Adipose tissue (tissue), 3 donors: Measurements from ENCODE around the gene RENBP. TPM values are rescaled to one million over a fixed set of nuclear protein-coding genes. Genes with fewer than 3 reads are reported as not detected.

Source experiments
- H3K27ac ChIP-seq: one replicate; pipeline ENCODE4 v1.5.1; 2013; ENCODE audit warnings: low read depth, low read length
- WGBS, 3 donors: extraction: QIAGEN DNeasy Blood & Tissue Kit; methylation state at CpG; one replicate each; pipeline ENCODE4 v1.1.7; 2013; 5-methylcytosine and 5-hydroxymethylcytosine counted together
- polyA plus RNA-seq, 3 donors: library from polyadenylated mRNA; stranded (reverse); fragments of 200-250 nt; gene quantifications; one replicate each; pipeline ENCODE4 v1.2.3, GENCODE V29; 2013
- donor health status: healthy with polysubstance abuse.
- donor health status: Bipolar disorder and iron deficiency.
- donor health status: healthy.

RENBP gene
- polyA plus RNA-seq, 3 donors, result 2.9 to 19.3 (median 18.4) TPM

- WGBS, 3 donors, result 40 to 66% (median 50%) methylated on average over 2 to 6 of the region's 6 CpGs
- no peak overlapping the region for H3K27ac ChIP-seq
Measured at GRCh38 chrX:153944800-153945150, 332 bp upstream of the RENBP start.

- WGBS, 3 donors, result 27 to 71% (median 28%) methylated on average over 15 to 23 of the region's 23 CpGs
- H3K27ac ChIP-seq, result no peak overlapping the region
Measured at GRCh38 chrX:153941336-153942252, 2.8 kb downstream of the RENBP start.

GRCh38 chrX:153939573-153939972 is 4.9 kb downstream of the RENBP start:
- WGBS, 3 donors, result 63 to 82% (median 67%) methylated on average over 7 of the region's 7 CpGs
- no peak overlapping the region for H3K27ac ChIP-seq

- WGBS, 3 donors, result 77 to 83% (median 78%) methylated on average over 10 of the region's 10 CpGs
Measured at GRCh38 chrX:153938226-153938786, 6.1 kb downstream of the RENBP start.

GRCh38 chrX:153937056-153937455 is 7.4 kb downstream of the RENBP start:
- 89 to 95% (median 94%) methylated on average over 3 of the region's 3 CpGs for WGBS, 3 donors
- no peak overlapping the region for H3K27ac ChIP-seq

More at GRCh38 chrX:153938226-153938786, 6.1 kb downstream of the RENBP start:
- H3K27ac ChIP-seq, result no peak overlapping the region

GRCh38 chrX:153935326-153935851 is 9.1 kb downstream of the RENBP start:
- no peak overlapping the region for H3K27ac ChIP-seq
- WGBS, 3 donors, result 16 to 25% (median 18%) methylated on average over 14 to 30 of the region's 32 CpGs

- WGBS, 3 donors, result 0 to 11% (median 0%) methylated on average over 7 to 81 of the region's 87 CpGs
- no peak within 1 kb of the TSS for H3K27ac ChIP-seq
Measured at GRCh38 chrX:153934762-153935325, 9.6 kb downstream of the RENBP start, which contains the start of gene NAA10. Gene NAA10 (minus strand): TSS chrX:153935037. CDS start chrX:153934904, 133 bp downstream.

GRCh38 chrX:153934148-153934761 is 10.2 kb downstream of the RENBP start:
- H3K27ac ChIP-seq, result no peak overlapping the region
- WGBS, 3 donors, result 4 to 23% (median 7%) methylated on average over 17 to 33 of the region's 33 CpGs

GRCh38 chrX:153933748-153934147 is 10.7 kb downstream of the RENBP start:
- H3K27ac ChIP-seq, result no peak overlapping the region
- WGBS, 3 donors, result 32 to 44% (median 33%) methylated on average over 7 of the region's 7 CpGs

GRCh38 chrX:153932220-153932915 is 12.1 kb downstream of the RENBP start:
- WGBS, 3 donors, result 90 to 92% (median 91%) methylated on average over 12 to 13 of the region's 13 CpGs
- no peak overlapping the region for H3K27ac ChIP-seq

- WGBS, 3 donors, result 91 to 95% (median 92%) methylated on average over 11 to 13 of the region's 13 CpGs
- H3K27ac ChIP-seq, result no peak overlapping the region
Measured at GRCh38 chrX:153931748-153932147, 12.7 kb downstream of the RENBP start.

GRCh38 chrX:153931151-153931550 is 13.3 kb downstream of the RENBP start:
- WGBS, 3 donors, result 87 to 90% (median 87%) methylated on average over 5 to 8 of the region's 8 CpGs

GRCh38 chrX:153930011-153930910 is 14.2 kb downstream of the RENBP start:
- no peak overlapping the region for H3K27ac ChIP-seq
- 88 to 91% (median 89%) methylated on average over 16 to 31 of the region's 31 CpGs for WGBS, 3 donors

More at GRCh38 chrX:153931151-153931550, 13.3 kb downstream of the RENBP start:
- H3K27ac ChIP-seq, result no peak overlapping the region

GRCh38 chrX:153929576-153929975 is 14.9 kb downstream of the RENBP start:
- 73 to 88% (median 80%) methylated on average over 9 to 10 of the region's 10 CpGs for WGBS, 3 donors
- H3K27ac ChIP-seq, result no peak overlapping the region

- no peak overlapping the region for H3K27ac ChIP-seq
Measured at GRCh38 chrX:153928846-153929245, 15.6 kb downstream of the RENBP start.

GRCh38 chrX:153927922-153928760 is 16.3 kb downstream of the RENBP start:
- WGBS, 3 donors, result 0 to 11% (median 0%) methylated on average over 24 to 76 of the region's 76 CpGs
- peak overlapping the region; percentile 49 for H3K27ac ChIP-seq

More at GRCh38 chrX:153928846-153929245, 15.6 kb downstream of the RENBP start:
- WGBS, 3 donors, result 34 to 60% (median 42%) methylated on average over 5 to 9 of the region's 9 CpGs
